GM23338 (cell line): ENCODE measurements around the gene CTDSPL. TPM values are rescaled to one million over a fixed set of nuclear protein-coding genes. Genes with fewer than 3 reads are reported as not detected.

Source experiments
- ATAC-seq: fragments of 200-7000 bp; cut with Tn5 transposase; 3 replicates; pipeline ENCODE4 v1.9.1; 2020
- DNase-seq: peaks from one replicate; pipeline ENCODE4 v3.0.0-alpha.2; 2015; ENCODE audit warnings: low spot score
- H2AFZ ChIP-seq: fragments of 200-600 bp; sonication (generic); 2 replicates; pipeline ENCODE4 v1.8.0; 2016; ENCODE audit warnings: antibody characterized with exemption, mild to moderate bottlenecking, moderate library complexity
- H3F3A ChIP-seq: fragments of 200-600 bp; sonication (generic); replicated peaks from 2 replicates; pipeline ENCODE4 v1.8.0; 2017; ENCODE audit warnings: antibody characterized with exemption, mixed run types, low read depth
- H3K27ac ChIP-seq: fragments of 200-600 bp; sonication (generic); 2 replicates; pipeline ENCODE4 v1.6.1; 2016; ENCODE audit warnings: low read depth
- H3K27me3 ChIP-seq: fragments of 200-600 bp; sonication (generic); 2 replicates; pipeline ENCODE4 v1.8.0; 2016; ENCODE audit warnings: mild to moderate bottlenecking, mixed run types, moderate library complexity; ENCODE audit not compliant: insufficient read depth
- H3K36me3 ChIP-seq: fragments of 200-600 bp; sonication (generic); 2 replicates; pipeline ENCODE4 v1.8.0; 2016; ENCODE audit warnings: mild to moderate bottlenecking; ENCODE audit not compliant: insufficient read depth
- H3K4me1 ChIP-seq: fragments of 200-600 bp; sonication (generic); 2 replicates; pipeline ENCODE4 v1.8.0; 2016; ENCODE audit warnings: mild to moderate bottlenecking, moderate library complexity; ENCODE audit not compliant: insufficient read depth
- H3K4me2 ChIP-seq: fragments of 200-600 bp; sonication (generic); 2 replicates; pipeline ENCODE4 v1.7.1; 2017; ENCODE audit warnings: mixed run types
- H3K4me3 ChIP-seq: fragments of 200-600 bp; sonication (generic); 2 replicates; pipeline ENCODE4 v1.6.1; 2016; ENCODE audit warnings: mixed run types
- H3K79me2 ChIP-seq: fragments of 200-600 bp; sonication (generic); replicated peaks from 2 replicates; pipeline ENCODE4 v1.8.0; 2017; ENCODE audit warnings: mild to moderate bottlenecking; ENCODE audit not compliant: insufficient read depth
- H3K9me2 ChIP-seq: fragments of 200-600 bp; sonication (generic); 2 replicates; pipeline ENCODE4 v1.8.0; 2017; ENCODE audit not compliant: insufficient read depth
- H4K20me1 ChIP-seq: fragments of 200-600 bp; sonication (generic); replicated peaks from 2 replicates; pipeline ENCODE4 v1.8.0; 2017; ENCODE audit warnings: mild to moderate bottlenecking; ENCODE audit not compliant: insufficient read depth
- H3K27ac Mint-ChIP-seq: 2 replicates; pipeline ENCODE4 v1.8.0; 2020; ENCODE audit warnings: inconsistent platforms, mild to moderate bottlenecking, moderate library complexity, mixed read lengths
- H3K27me3 Mint-ChIP-seq: 3 replicates; pipeline ENCODE4 v1.8.0; 2022; ENCODE audit warnings: low read depth, mild to moderate bottlenecking, moderate library complexity, mixed read lengths, inconsistent platforms; ENCODE audit not compliant: insufficient read depth, poor library complexity
- H3K36me3 Mint-ChIP-seq: 3 replicates; pipeline ENCODE4 v1.8.0; 2021; ENCODE audit warnings: low read depth, mild to moderate bottlenecking, inconsistent platforms, moderate library complexity, mixed read lengths
- H3K4me1 Mint-ChIP-seq: 3 replicates; pipeline ENCODE4 v1.8.0; 2020; ENCODE audit warnings: mild to moderate bottlenecking, inconsistent platforms, mixed read lengths
- H3K4me3 Mint-ChIP-seq: 3 replicates; pipeline ENCODE4 v1.8.0; 2021; ENCODE audit warnings: moderate library complexity, mild to moderate bottlenecking, inconsistent platforms, mixed read lengths
- H3K9me3 Mint-ChIP-seq: 3 replicates; pipeline ENCODE4 v1.8.0; 2020; ENCODE audit warnings: moderate library complexity, mild to moderate bottlenecking, inconsistent platforms, mixed read lengths
- CREB1 ChIP-seq: fragments of 250-450 bp; sonication (Bioruptor Pico); IDR thresholded peaks from 2 replicates; pipeline ENCODE4 v1.5.0; 2020; ENCODE audit warnings: low read depth, mild to moderate bottlenecking, moderate library complexity
- ZNF114 ChIP-seq: fragments of 250-450 bp; sonication (Bioruptor Pico); IDR thresholded peaks from 2 replicates; pipeline ENCODE4 v1.5.0; 2020; ENCODE audit warnings: mild to moderate bottlenecking, moderate library complexity
- ZNF462 ChIP-seq: fragments of 250-450 bp; sonication (Bioruptor Pico); IDR thresholded peaks from 2 replicates; pipeline ENCODE4 v1.5.0; 2020; ENCODE audit warnings: mild to moderate bottlenecking, moderate library complexity
- polyA plus RNA-seq: library from polyadenylated mRNA; unstranded; fragments of >200 nt; fragmentation: Nextera tagmentation; extraction: Ambion mirVana; gene quantifications from 2 replicates; pipeline ENCODE4 v1.2.1, GENCODE V29; 2016
- total RNA-seq: library from RNA; depleted of rRNA; stranded (reverse); fragments of >200 nt; shearing (Covaris generic); gene quantifications from 2 replicates; pipeline ENCODE4 v1.2.3, GENCODE V29; 2014
- TF ChIP-seq, protein P1 (sequence below), 2 experiments: fragments of 200-600 bp in 1 of 2; sonication (generic) in 1 of 2; conservative IDR thresholded peaks; 2 replicates each; pipeline versions ENCODE4 v1.5.1 to v1.6.1; 2016 to 2017; ENCODE audit warnings: antibody characterized with exemption in 2 of 2, low read depth in 2 of 2, mild to moderate bottlenecking in 2 of 2, moderate library complexity in 1 of 2

The CTDSPL gene
- total and polyA plus RNA-seq, 2 experiments from 2014 or later: 23.2 to 42.0 TPM

GRCh38 chr3:38006445-38006995 lies 144.8 kb downstream of the CTDSPL start:
- H3K9me3 Mint-ChIP-seq: no peaks in the 10 kb centered on the region
- Histone ChIP-seq H3K27ac (no peak overlapping the region), H3K4me1 (no peaks in the 10 kb centered on the region), H3K79me2 (no peaks in the 10 kb centered on the region), H3K36me3 (no peaks in the 10 kb centered on the region), H4K20me1 (no peaks in the 10 kb centered on the region), H3K27me3 (no peaks in the 10 kb centered on the region), H3K4me2 (no peak overlapping the region), H3K4me3 (no peak overlapping the region), H3F3A (no peaks in the 10 kb centered on the region), H2AFZ (no peak overlapping the region), H3K9me2 (no peaks in the 10 kb centered on the region)
- H3K4me1 Mint-ChIP-seq: peaks cover 11% of the 10 kb centered on the region; the same call in 2 of the 3 replicates
- H3K27ac Mint-ChIP-seq: no peak overlapping the region
- peaks cover 12% of the 10 kb centered on the region for H3K27me3 Mint-ChIP-seq
- TF ChIP-seq ZNF114 (CRISPR knock-in tag) (no peak), ZNF462 (CRISPR knock-in tag) (no peak), CREB1 (CRISPR knock-in tag) (no peak)
- H3K4me3 Mint-ChIP-seq: no peak overlapping the region
- ATAC-seq (no peak), DNase-seq (no peak)
- H3K36me3 Mint-ChIP-seq: peaks cover 2% of the 10 kb centered on the region; the same call in 1 of the 3 replicates

- H2AFZ ChIP-seq: no peak overlapping the region
- Mint-ChIP-seq H3K4me3 (no peak overlapping the region), H3K9me3 (no peaks in the 10 kb centered on the region), H3K36me3 (peaks cover 2% of the 10 kb centered on the region; the same call in 1 of the 3 replicates), H3K27me3 (peaks cover 15% of the 10 kb centered on the region), H3K4me1 (peaks cover 9% of the 10 kb centered on the region; the same call in 2 of the 3 replicates), H3K27ac (no peak overlapping the region)
- H3K4me3 ChIP-seq: no peak overlapping the region
- ATAC-seq (no peak), DNase-seq (no peak)
- H3K79me2 ChIP-seq: no peaks in the 10 kb centered on the region
- no peaks in the 10 kb centered on the region for H3K4me1 ChIP-seq
- H3F3A ChIP-seq: no peaks in the 10 kb centered on the region
- no peaks in the 10 kb centered on the region; the same call in 1 of the 2 replicates for H4K20me1 ChIP-seq
- H3K27ac ChIP-seq: no peak overlapping the region
- no peaks in the 10 kb centered on the region for H3K9me2 ChIP-seq
- H3K4me2 ChIP-seq: no peak overlapping the region
- no peaks in the 10 kb centered on the region for H3K36me3 ChIP-seq
- no peaks in the 10 kb centered on the region for H3K27me3 ChIP-seq
- TF ChIP-seq CREB1 (CRISPR knock-in tag): no peak
- TF ChIP-seq, protein P1, sequence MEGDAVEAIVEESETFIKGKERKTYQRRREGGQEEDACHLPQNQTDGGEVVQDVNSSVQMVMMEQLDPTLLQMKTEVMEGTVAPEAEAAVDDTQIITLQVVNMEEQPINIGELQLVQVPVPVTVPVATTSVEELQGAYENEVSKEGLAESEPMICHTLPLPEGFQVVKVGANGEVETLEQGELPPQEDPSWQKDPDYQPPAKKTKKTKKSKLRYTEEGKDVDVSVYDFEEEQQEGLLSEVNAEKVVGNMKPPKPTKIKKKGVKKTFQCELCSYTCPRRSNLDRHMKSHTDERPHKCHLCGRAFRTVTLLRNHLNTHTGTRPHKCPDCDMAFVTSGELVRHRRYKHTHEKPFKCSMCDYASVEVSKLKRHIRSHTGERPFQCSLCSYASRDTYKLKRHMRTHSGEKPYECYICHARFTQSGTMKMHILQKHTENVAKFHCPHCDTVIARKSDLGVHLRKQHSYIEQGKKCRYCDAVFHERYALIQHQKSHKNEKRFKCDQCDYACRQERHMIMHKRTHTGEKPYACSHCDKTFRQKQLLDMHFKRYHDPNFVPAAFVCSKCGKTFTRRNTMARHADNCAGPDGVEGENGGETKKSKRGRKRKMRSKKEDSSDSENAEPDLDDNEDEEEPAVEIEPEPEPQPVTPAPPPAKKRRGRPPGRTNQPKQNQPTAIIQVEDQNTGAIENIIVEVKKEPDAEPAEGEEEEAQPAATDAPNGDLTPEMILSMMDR (conservative IDR thresholded peaks at IDR 0.05; ENCODE audit: low read depth in 2 of 2): no peak
These were observed 146.0 kb downstream of the CTDSPL start for GRCh38 chr3:38007754-38008090.
